DND-41 (cell line): ENCODE measurements around the gene CTRB2.

ENCODE experiments used
- CTCF ChIP-seq: IDR thresholded peaks from 2 replicates; pipeline ENCODE4 v1.5.1; 2012; ENCODE audit warnings: borderline replicate concordance, low read length, moderate library complexity, mild to moderate bottlenecking; ENCODE audit not compliant: poor library complexity, severe bottlenecking; ENCODE audit errors: extremely low read depth
- EZH2 ChIP-seq: IDR thresholded peaks from 3 replicates; pipeline ENCODE4 v1.6.1; 2012; ENCODE audit warnings: borderline replicate concordance, low read depth, mild to moderate bottlenecking, moderate library complexity, low read length, inconsistent platforms; ENCODE audit not compliant: severe bottlenecking

- no peak for TF ChIP-seq CTCF
- no peak for TF ChIP-seq EZH2
Observed at GRCh38 chr16:75236736-75237397, 29.9 kb upstream of the CTRB2 start.
